Heart right ventricle (tissue), 16 donors: ENCODE results near the gene FRK. TPM values are rescaled to one million over a fixed set of nuclear protein-coding genes. Genes with fewer than 3 reads are reported as not detected.

ENCODE experiments used
- ATAC-seq, 8 donors: fragments of 200-7000 bp; cut with Tn5 transposase; one replicate each; pipeline ENCODE4 v1.9.1; 2020; ENCODE audit warnings: mild to moderate bottlenecking in 8 of 8, moderate library complexity in 8 of 8, moderate number of reproducible peaks in 1 of 8
- DNase-seq, 2 donors: peaks; one replicate each; pipeline ENCODE4 v3.0.0-alpha.2; 2020
- H3K27ac ChIP-seq, 10 donors: fragments of 200-600 bp; sonication (generic) in 2 of 10; one replicate each; pipeline versions ENCODE4 v1.5.0 to v1.8.0; 2020 to 2022; ENCODE audit warnings: mild to moderate bottlenecking in 3 of 10
- H3K27me3 ChIP-seq, 7 donors: fragments of 200-600 bp; one replicate each; pipeline ENCODE4 v1.8.0; 2021 to 2022; ENCODE audit warnings: mild to moderate bottlenecking in 2 of 7
- H3K36me3 ChIP-seq, 9 donors: fragments of 200-600 bp; sonication (generic) in 1 of 9; one replicate each; pipeline versions ENCODE4 v1.5.0 to v1.8.0; 2020 to 2022; ENCODE audit warnings: mild to moderate bottlenecking in 2 of 9
- H3K4me1 ChIP-seq, 9 donors: fragments of 200-600 bp; sonication (generic) in 1 of 9; one replicate each; pipeline versions ENCODE4 v1.5.0 to v1.8.0; 2020 to 2022; ENCODE audit warnings: mild to moderate bottlenecking in 4 of 9
- H3K4me3 ChIP-seq, 10 donors: fragments of 200-600 bp; sonication (generic) in 2 of 10; one replicate each; pipeline versions ENCODE4 v1.5.0 to v1.8.0; 2020 to 2022; ENCODE audit warnings: mild to moderate bottlenecking in 7 of 10, moderate library complexity in 2 of 10
- H3K9me3 ChIP-seq, 11 donors: fragments of 200-600 bp in 10 of 11; sonication (generic) in 2 of 11; one replicate each; pipeline versions ENCODE4 v1.5.0 to v1.8.0; 2013 to 2022; ENCODE audit warnings: mild to moderate bottlenecking in 2 of 11, control low read depth in 1 of 11, moderate library complexity in 1 of 11
- CTCF ChIP-seq, 9 donors: fragments of 200-600 bp; sonication (generic) in 2 of 9; IDR thresholded peaks; one replicate each; pipeline versions ENCODE4 v1.5.0 to v1.8.0; 2021 to 2022; ENCODE audit warnings: antibody characterized with exemption in 9 of 9, mild to moderate bottlenecking in 5 of 9, moderate library complexity in 1 of 9
- WGBS, 2 donors: extraction: QIAGEN DNeasy Blood & Tissue Kit; methylation state at CpG; one replicate each; pipeline ENCODE4 v1.1.7; 2013; ENCODE audit warnings: inconsistent platforms in 1 of 2; 5-methylcytosine and 5-hydroxymethylcytosine counted together
- intact Hi-C, 10 donors: fragments of 100-400 bp; cut with DNase I; formaldehyde crosslinking; loops; one replicate each; pipeline versions ENCODE4 v1.11.1 to v1.14.2; 2022
- polyA plus RNA-seq, 2 donors: library from polyadenylated mRNA; stranded (reverse); fragments of 200-250 nt; gene quantifications; one replicate each; pipeline ENCODE4 v1.2.3, GENCODE V29; 2013
- total RNA-seq, 10 donors: library from RNA; stranded (reverse); fragmentation: NEBNext Ultra II Directional in 3 of 10; extraction: Animal tissue kit (Norgen Biotek cat#: 25700) in 3 of 10; gene quantifications; one replicate each; pipeline versions ENCODE4 v1.2.1 to v1.2.4, GENCODE V29; 2021 to 2023
- donor health status: Arrhythmogenic right ventricular cardiomyopathy.
- donor health status: ischemic (EF 13 %, LVEDD 7.1; RV severe dilation, severe dysfunction).
- donor health status: healthy with polysubstance abuse.
- donor health status: DM: no; HTN: yes; CAD: no.
- donor health status: DM: no; HTN: no; CAD: no.
- donor health status: ischemic (EF 25% LVEDD 6.9; RV normal size, moderate dysfunction).
- donor health status: ischemic (EF 25% LVEDD 5.7; RV mildly dilated, moderate dysfunction).
- donor health status: healthy.
- donor health status: DM: yes; HTN: yes; CAD: no.
- donor health status: Ischemic cardiomyopathy.
- donor health status: ischemic (EF 35%, LVEDD 5.7; RV mildly dilated, moderate dysfunction).
- donor health status: nonischemic (EF 11% LVEDD 7.7; RV severe dilation, severe dysfunction).
- donor health status: DM: yes; HTN: yes; CAD: no.
- donor health status: PGD.
- donor health status: ischemic (EF 29% LVEDD 5.4; RV normal size, mild dysfunction).
- donor health status: nonischemic (EF 23%, LVEDD 6.1; RV moderate dilation, normal function).

FRK gene
- total and polyA plus RNA-seq, 12 donors, result 0.61 to 10.6 (median 6.6) TPM

- TF ChIP-seq CTCF (IDR thresholded peaks at IDR 0.05), result no peak
- H3K27ac ChIP-seq, result no peak overlapping the region
- peaks cover 0 to 8% (median 0%) of the 10 kb centered on the region in 11 donors for H3K9me3 ChIP-seq
- DNase-seq (no peak), ATAC-seq (no peak)
- no peaks in the 10 kb centered on the region for H3K36me3 ChIP-seq
- H3K4me1 ChIP-seq, result peaks cover 0 to 11% (median 4%) of the 10 kb centered on the region in 9 donors
- no peaks in the 10 kb centered on the region for H3K27me3 ChIP-seq
- H3K4me3 ChIP-seq, result no peak overlapping the region
- intact Hi-C loops, result no loop called here
These were observed 28.3 kb upstream of the FRK start for GRCh38 chr6:116088946-116089345.

GRCh38 chr6:116087437-116088027 lies 26.8 kb upstream of the FRK start:
- peaks cover 0 to 8% (median 0%) of the 10 kb centered on the region in 11 donors for H3K9me3 ChIP-seq
- no peak for DNase-seq
- intact Hi-C loops, result no loop called here
- 63 to 70% methylated on average over 4 of the region's 4 CpGs for WGBS, 2 donors
- no peak overlapping the region for H3K4me3 ChIP-seq
- no peak overlapping the region for H3K27ac ChIP-seq
- no peak for TF ChIP-seq CTCF (IDR thresholded peaks at IDR 0.05)
- no peaks in the 10 kb centered on the region for H3K27me3 ChIP-seq
- ATAC-seq, result no peak
- H3K4me1 ChIP-seq, result peaks cover 0 to 7% (median 0%) of the 10 kb centered on the region in 9 donors
- H3K36me3 ChIP-seq, result no peaks in the 10 kb centered on the region

- intact Hi-C loops, result no loop called here
- Histone ChIP-seq H3K27me3 (no peaks in the 10 kb centered on the region), H3K36me3 (no peaks in the 10 kb centered on the region), H3K27ac (no peak overlapping the region), H3K9me3 (no peaks in the 10 kb centered on the region), H3K4me1 (peaks cover 0 to 7% (median 0%) of the 10 kb centered on the region in 9 donors), H3K4me3 (no peak overlapping the region)
- WGBS, 2 donors, result 69 to 78% methylated on average over 2 of the region's 2 CpGs
- DNase-seq, result no peak
- no peak for TF ChIP-seq CTCF (IDR thresholded peaks at IDR 0.05)
- peak in 1 of 8 donors; percentile 26 for ATAC-seq
These were observed 23.6 kb upstream of the FRK start for GRCh38 chr6:116084284-116084683.

GRCh38 chr6:116083052-116083451 lies 22.4 kb upstream of the FRK start:
- intact Hi-C loops, result no loop called here
- Histone ChIP-seq H3K27me3 (no peaks in the 10 kb centered on the region), H3K27ac (no peak overlapping the region), H3K9me3 (no peaks in the 10 kb centered on the region), H3K36me3 (no peaks in the 10 kb centered on the region), H3K4me3 (no peak overlapping the region), H3K4me1 (peaks cover 0 to 7% (median 0%) of the 10 kb centered on the region in 9 donors)
- WGBS, 2 donors, result 87 to 91% methylated on average over 5 of the region's 5 CpGs
- ATAC-seq (no peak), DNase-seq (no peak)
- no peak for TF ChIP-seq CTCF (IDR thresholded peaks at IDR 0.05)
